Measurements from ENCODE around the gene KCNAB1. TPM values are rescaled to one million over a fixed set of nuclear protein-coding genes. Genes with fewer than 3 reads are reported as not detected.

The KCNAB1 gene
- total RNA-seq, 2 donors from 2014 or later, result 0.07 to 0.74 TPM

GRCh38 chr3:156553705-156554356 lies 433.5 kb downstream of the KCNAB1 start:
- peak; percentile 29 for DNase-seq
- H3K9me3 ChIP-seq, result no peaks in the 10 kb centered on the region
- H3K9ac ChIP-seq (ENCODE audit: low read depth in 2 of 2, low read length in 2 of 2), result peak overlapping the region; percentile 88 to 92
- no peaks in the 10 kb centered on the region for H3K27me3 ChIP-seq
- no peaks in the 10 kb centered on the region for H3K4me1 ChIP-seq
- intact Hi-C loops (cut with DNase I), result loop anchor here (5.0 to 10.0 kb wide), 3 partner anchors 123 to 601 kb away; partner anchors contain the start of gene LEKR1
- no peak overlapping the region for H3K27ac ChIP-seq
- no peak for TF ChIP-seq CTCF (IDR thresholded peaks at IDR 0.05)
- H3K36me3 ChIP-seq, result no peaks in the 10 kb centered on the region
- H3K4me3 ChIP-seq, result peak overlapping the region; percentile 87

- DNase-seq, result no peak
- Histone ChIP-seq H3K4me1 (no peaks in the 10 kb centered on the region), H3K27ac (peak overlapping the region; percentile 73), H3K4me3 (peak overlapping the region; percentile 87), H3K9me3 (no peaks in the 10 kb centered on the region), H3K27me3 (no peaks in the 10 kb centered on the region), H3K9ac (ENCODE audit: low read depth in 2 of 2, low read length in 2 of 2) (peak overlapping the region; percentile 88 to 92), H3K36me3 (no peaks in the 10 kb centered on the region)
- no peak for TF ChIP-seq CTCF (IDR thresholded peaks at IDR 0.05)
- intact Hi-C loops (cut with DNase I), result loop anchor here (5.0 to 10.0 kb wide), 3 partner anchors 123 to 600 kb away; partner anchors contain the start of gene LEKR1
Measured at GRCh38 chr3:156554515-156554841, 434.1 kb downstream of the KCNAB1 start.

GRCh38 chr3:156554842-156555687 lies 434.7 kb downstream of the KCNAB1 start, which contains the start of gene SSR3:
Gene SSR3 (minus strand): TSS chr3:156555117. CDS start chr3:156555089, 28 bp downstream.
- intact Hi-C loops (cut with DNase I), result loop anchor here (5.0 to 10.0 kb wide), 3 partner anchors 122 to 600 kb away; partner anchors contain the start of gene LEKR1

GRCh38 chr3:156558389-156558788 lies 438.0 kb downstream of the KCNAB1 start:
- intact Hi-C loops (cut with DNase I), result loop anchor here (10.0 kb wide), 2 partner anchors 266 to 596 kb away; partner anchors contain the start of gene LEKR1
- Histone ChIP-seq H3K4me1 (no peaks in the 10 kb centered on the region), H3K4me3 (no peak overlapping the region), H3K9ac (ENCODE audit: low read depth in 2 of 2, low read length in 2 of 2) (no peak overlapping the region), H3K9me3 (no peaks in the 10 kb centered on the region), H3K27me3 (no peaks in the 10 kb centered on the region), H3K36me3 (no peaks in the 10 kb centered on the region), H3K27ac (no peak overlapping the region)
- TF ChIP-seq CTCF (IDR thresholded peaks at IDR 0.05), result no peak
- DNase-seq, result no peak

More at GRCh38 chr3:156554842-156555687, 434.7 kb downstream of the KCNAB1 start, which contains the start of gene SSR3:
- no peak for TF ChIP-seq CTCF (IDR thresholded peaks at IDR 0.05)
- H3K4me3 ChIP-seq, result peak within 1 kb of the TSS; percentile 87
- no peaks in the 10 kb centered on the region for H3K9me3 ChIP-seq
- peak; percentile 99 for DNase-seq
- H3K4me1 ChIP-seq, result no peaks in the 10 kb centered on the region
- H3K36me3 ChIP-seq, result no peaks in the 10 kb centered on the region
- H3K27ac ChIP-seq, result peak within 1 kb of the TSS; percentile 73
- no peaks in the 10 kb centered on the region for H3K27me3 ChIP-seq
- peak within 1 kb of the TSS; percentile 88 to 92 for H3K9ac ChIP-seq (ENCODE audit: low read depth in 2 of 2, low read length in 2 of 2)

- H3K36me3 ChIP-seq, result no peaks in the 10 kb centered on the region
- no peaks in the 10 kb centered on the region for H3K4me1 ChIP-seq
- no peak for DNase-seq
- no peaks in the 10 kb centered on the region for H3K27me3 ChIP-seq
- no peak overlapping the region for H3K9ac ChIP-seq (ENCODE audit: low read depth in 2 of 2, low read length in 2 of 2)
- TF ChIP-seq CTCF (IDR thresholded peaks at IDR 0.05), result no peak
- no peak overlapping the region for H3K4me3 ChIP-seq
- no peaks in the 10 kb centered on the region for H3K9me3 ChIP-seq
- intact Hi-C loops (cut with DNase I), result loop anchor here (10.0 kb wide), 2 partner anchors 265 to 595 kb away; partner anchors contain the start of gene LEKR1
- H3K27ac ChIP-seq, result no peak overlapping the region
Measured at GRCh38 chr3:156559321-156559720, 438.9 kb downstream of the KCNAB1 start.

Data from colonic mucosa (tissue), 4 donors.